ENCODE data around the gene TBX10. TPM values are rescaled to one million over a fixed set of nuclear protein-coding genes. Genes with fewer than 3 reads are reported as not detected.

Gene TBX10
- total RNA-seq, 1 experiment from 2014 or later, result not detected

- Histone ChIP-seq H3K27ac (ENCODE audit: low read depth, low read length) (no peak overlapping the region), H3K9me2 (ENCODE audit: insufficient read depth) (no peaks in the 10 kb centered on the region), H3K4me2 (ENCODE audit: low read length) (no peak overlapping the region), H3K4me3 (replicated peaks in 1 of 2; ENCODE audit: low read depth in 1 of 2, low read length in 2 of 2) (no peak overlapping the region), H3K79me2 (ENCODE audit: insufficient read depth, low read length) (no peaks in the 10 kb centered on the region), H3K4me1 (ENCODE audit: control insufficient read depth in 1 of 2, insufficient read depth in 2 of 2, low read length in 2 of 2) (peaks cover 5 to 25% of the 10 kb centered on the region in 2 experiments; a peak in 3 of 4 replicates), H3K27me3 (ENCODE audit: insufficient read depth, low read length) (no peaks in the 10 kb centered on the region), H3K9me3 (ENCODE audit: control insufficient read depth in 1 of 2, insufficient read depth in 1 of 2, low read depth in 1 of 2, low read length in 2 of 2) (no peaks in the 10 kb centered on the region), H2AFZ (ENCODE audit: low read depth, low read length, poor library complexity, severe bottlenecking) (no peak overlapping the region), H4K20me1 (ENCODE audit: insufficient read depth) (no peaks in the 10 kb centered on the region), H3K9ac (ENCODE audit: low read length) (no peak overlapping the region), H3K36me3 (ENCODE audit: control insufficient read depth in 1 of 2, insufficient read depth in 2 of 2, low read length in 2 of 2) (no peaks in the 10 kb centered on the region)
- ChIA-PET POLR2A (no interaction called here), CTCF (interaction anchor here (1.6 kb wide), 1 partner anchor 64 kb away, joined by 4 read pairs; no protein-coding TSS in a partner anchor), RAD21 (ENCODE audit: low non-redundant PET in 1 of 2, low total read pairs in 2 of 2, uncharacterized antibody in 2 of 2, unreplicated experiment in 2 of 2) (no interaction called here)
- BruUV-seq (replicated peaks), result no TSS peak
- DNase-seq (ENCODE audit: low read depth, low spot score), result no peak
- TF ChIP-seq EZH2 (IDR thresholded peaks at IDR 0.05) (no peak), ZFX (IDR thresholded peaks at IDR 0.05) (no peak), CTCF (IDR thresholded peaks at IDR 0.05 in 2 of 3, conservative IDR thresholded peaks at IDR 0.05 in 1 of 3; ENCODE audit: borderline replicate concordance in 1 of 3, insufficient read depth in 1 of 3, low read depth in 2 of 3, low read length in 2 of 3) (no peak), SIN3A (IDR thresholded peaks at IDR 0.05; ENCODE audit: low read depth) (no peak), ELF1 (IDR thresholded peaks at IDR 0.05; ENCODE audit: borderline replicate concordance, low read depth) (no peak), POLR2AphosphoS5 (IDR thresholded peaks at IDR 0.05; ENCODE audit: low read depth, low read length) (no peak), FOSL1 (IDR thresholded peaks at IDR 0.05; ENCODE audit: low read depth) (no peak), ZBTB33 (IDR thresholded peaks at IDR 0.05; ENCODE audit: extremely low read depth, insufficient replicate concordance, low read length) (no peak), RAD21 (IDR thresholded peaks at IDR 0.05; ENCODE audit: low read depth) (no peak), CBX3 (IDR thresholded peaks at IDR 0.05; ENCODE audit: low read depth) (no peak)
- intact Hi-C loops (cut with micrococcal nuclease), result no loop called here
- ATAC-seq, result no peak
Observed at GRCh38 chr11:67627441-67627811, 12.1 kb downstream of the TBX10 start.

Data from HCT116 (cell line).